ENCODE measurements around the gene MTARC1.
A peak's percentile ranks its signal among the peaks of the same experiment; 100 is the strongest.

Gene MTARC1

GRCh38 chr1:220809704-220810103 lies 23.0 kb downstream of the MTARC1 start:
- H3K27me3 ChIP-seq (ENCODE audit: insufficient read depth, low read depth): no peaks in the 10 kb centered on the region
- TF ChIP-seq CTCF (conservative IDR thresholded peaks at IDR 0.05; ENCODE audit: low read depth, low read length): no peak
- H2AFZ ChIP-seq (ENCODE audit: low read depth): no peak overlapping the region
- no peaks in the 10 kb centered on the region for H3K36me3 ChIP-seq (ENCODE audit: insufficient read depth)
- no peaks in the 10 kb centered on the region for H4K20me1 ChIP-seq (ENCODE audit: insufficient read depth)
- no peak overlapping the region for H3K9ac ChIP-seq
- no peaks in the 10 kb centered on the region for H3K4me1 ChIP-seq (ENCODE audit: low read depth, poor library complexity, severe bottlenecking)
- H3K27ac ChIP-seq: no peak overlapping the region
- H3K4me3 ChIP-seq (IDR thresholded peaks at IDR 0.05; ENCODE audit: insufficient read depth, low read depth, low read length): no peak overlapping the region
- H3K79me2 ChIP-seq (ENCODE audit: insufficient read depth, low read depth): no peaks in the 10 kb centered on the region
- no peak overlapping the region; the same call in 1 of the 2 replicates for H3K4me2 ChIP-seq

DNA sequence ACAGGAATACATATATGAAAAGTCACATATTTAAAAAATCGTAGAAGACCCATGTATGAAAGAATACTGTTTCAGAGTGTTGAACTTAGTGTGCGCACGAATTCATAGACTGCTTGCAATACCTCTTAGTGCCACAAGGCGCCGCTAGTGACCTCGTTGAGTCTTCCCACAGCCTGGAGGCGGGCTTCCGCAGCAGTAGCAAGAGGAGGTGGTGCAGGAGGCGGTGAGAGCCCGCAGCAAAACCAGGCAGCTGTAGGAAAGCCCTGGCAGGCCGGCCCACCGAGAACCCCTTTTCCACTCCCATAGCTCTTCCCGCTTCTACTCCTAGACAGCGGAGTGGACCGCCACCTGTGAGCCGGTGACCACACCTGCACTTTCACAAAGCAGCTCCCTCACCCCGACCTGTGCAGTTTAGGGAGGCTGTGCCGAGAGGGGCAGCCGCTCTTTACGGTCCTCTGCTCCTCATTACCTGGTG lies 23.5 kb downstream of the MTARC1 start:
- Histone ChIP-seq H3K4me2 (peak overlapping the region; percentile 5; the same call in 1 of the 2 replicates), H3K9ac (no peak overlapping the region), H2AFZ (ENCODE audit: low read depth) (peak overlapping the region; percentile 67; the same call in 1 of the 2 replicates), H3K4me3 (IDR thresholded peaks at IDR 0.05; ENCODE audit: insufficient read depth, low read depth, low read length) (no peak overlapping the region), H3K4me1 (ENCODE audit: low read depth, poor library complexity, severe bottlenecking) (no peaks in the 10 kb centered on the region), H3K27me3 (ENCODE audit: insufficient read depth, low read depth) (no peaks in the 10 kb centered on the region), H4K20me1 (ENCODE audit: insufficient read depth) (no peaks in the 10 kb centered on the region), H3K36me3 (ENCODE audit: insufficient read depth) (no peaks in the 10 kb centered on the region), H3K27ac (no peak overlapping the region), H3K79me2 (ENCODE audit: insufficient read depth, low read depth) (no peaks in the 10 kb centered on the region)
- peak; percentile 92 for TF ChIP-seq CTCF (conservative IDR thresholded peaks at IDR 0.05; ENCODE audit: low read depth, low read length)

DNA sequence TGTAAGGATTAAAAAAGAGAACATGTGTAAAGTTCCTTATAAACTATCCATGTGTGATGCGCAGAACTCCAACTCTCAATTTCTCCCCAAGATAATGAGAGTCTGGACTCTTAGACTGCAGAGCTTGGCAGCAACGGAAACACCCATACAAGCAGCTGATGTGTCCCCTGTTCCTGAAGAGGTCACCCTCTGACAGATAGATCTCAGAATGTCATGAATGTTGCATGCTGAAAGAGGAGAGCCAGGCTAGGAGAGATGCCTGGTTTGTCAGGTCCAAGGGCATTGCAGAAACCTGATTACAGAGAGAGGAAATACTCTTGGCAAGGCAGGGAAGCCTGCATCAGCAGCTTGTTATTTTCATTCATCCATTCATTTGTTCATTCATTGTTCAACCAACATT lies 24.2 kb downstream of the MTARC1 start:
- Histone ChIP-seq H3K27me3 (ENCODE audit: insufficient read depth, low read depth) (no peaks in the 10 kb centered on the region), H3K4me2 (no peak overlapping the region), H2AFZ (ENCODE audit: low read depth) (no peak overlapping the region), H3K79me2 (ENCODE audit: insufficient read depth, low read depth) (no peaks in the 10 kb centered on the region), H3K36me3 (ENCODE audit: insufficient read depth) (no peaks in the 10 kb centered on the region), H3K9ac (no peak overlapping the region), H3K27ac (no peak overlapping the region), H3K4me3 (IDR thresholded peaks at IDR 0.05; ENCODE audit: insufficient read depth, low read depth, low read length) (no peak overlapping the region), H4K20me1 (ENCODE audit: insufficient read depth) (no peaks in the 10 kb centered on the region), H3K4me1 (ENCODE audit: low read depth, poor library complexity, severe bottlenecking) (no peaks in the 10 kb centered on the region)
- no peak for TF ChIP-seq CTCF (conservative IDR thresholded peaks at IDR 0.05; ENCODE audit: low read depth, low read length)

- Histone ChIP-seq H3K27ac (no peak overlapping the region), H3K9ac (no peak overlapping the region), H3K36me3 (ENCODE audit: insufficient read depth) (no peaks in the 10 kb centered on the region), H3K4me2 (no peak overlapping the region), H3K4me3 (IDR thresholded peaks at IDR 0.05; ENCODE audit: insufficient read depth, low read depth, low read length) (no peak overlapping the region), H3K4me1 (ENCODE audit: low read depth, poor library complexity, severe bottlenecking) (no peaks in the 10 kb centered on the region), H2AFZ (ENCODE audit: low read depth) (no peak overlapping the region), H3K79me2 (ENCODE audit: insufficient read depth, low read depth) (no peaks in the 10 kb centered on the region), H4K20me1 (ENCODE audit: insufficient read depth) (no peaks in the 10 kb centered on the region), H3K27me3 (ENCODE audit: insufficient read depth, low read depth) (no peaks in the 10 kb centered on the region)
- no peak for TF ChIP-seq CTCF (conservative IDR thresholded peaks at IDR 0.05; ENCODE audit: low read depth, low read length)
Measured at GRCh38 chr1:220811695-220812094, 25.0 kb downstream of the MTARC1 start.
